ENCODE results near the gene AMZ2.

DNA sequence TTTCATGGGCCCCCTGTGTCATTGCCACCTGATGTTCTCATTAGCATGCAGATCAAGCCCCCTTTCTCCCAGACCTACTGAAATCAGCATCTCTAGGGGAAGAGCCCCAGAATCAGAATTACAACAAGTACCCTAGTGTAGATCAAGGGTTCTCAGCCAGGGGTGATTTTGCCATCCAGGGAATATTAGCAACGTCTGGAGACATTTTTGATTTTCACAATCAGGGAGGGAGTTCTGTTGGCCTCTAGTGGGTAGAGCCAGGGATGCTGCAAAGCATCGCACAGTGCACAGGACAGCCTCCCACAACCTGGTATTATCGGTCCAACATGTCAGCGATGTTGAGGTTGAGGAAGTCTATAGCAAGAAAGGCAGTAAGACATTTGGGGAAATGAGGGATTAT lies 7.3 kb downstream of the AMZ2 start:
- TF ChIP-seq POLR2A (IDR thresholded peaks at IDR 0.05): no peak
- TF ChIP-seq, protein P1, sequence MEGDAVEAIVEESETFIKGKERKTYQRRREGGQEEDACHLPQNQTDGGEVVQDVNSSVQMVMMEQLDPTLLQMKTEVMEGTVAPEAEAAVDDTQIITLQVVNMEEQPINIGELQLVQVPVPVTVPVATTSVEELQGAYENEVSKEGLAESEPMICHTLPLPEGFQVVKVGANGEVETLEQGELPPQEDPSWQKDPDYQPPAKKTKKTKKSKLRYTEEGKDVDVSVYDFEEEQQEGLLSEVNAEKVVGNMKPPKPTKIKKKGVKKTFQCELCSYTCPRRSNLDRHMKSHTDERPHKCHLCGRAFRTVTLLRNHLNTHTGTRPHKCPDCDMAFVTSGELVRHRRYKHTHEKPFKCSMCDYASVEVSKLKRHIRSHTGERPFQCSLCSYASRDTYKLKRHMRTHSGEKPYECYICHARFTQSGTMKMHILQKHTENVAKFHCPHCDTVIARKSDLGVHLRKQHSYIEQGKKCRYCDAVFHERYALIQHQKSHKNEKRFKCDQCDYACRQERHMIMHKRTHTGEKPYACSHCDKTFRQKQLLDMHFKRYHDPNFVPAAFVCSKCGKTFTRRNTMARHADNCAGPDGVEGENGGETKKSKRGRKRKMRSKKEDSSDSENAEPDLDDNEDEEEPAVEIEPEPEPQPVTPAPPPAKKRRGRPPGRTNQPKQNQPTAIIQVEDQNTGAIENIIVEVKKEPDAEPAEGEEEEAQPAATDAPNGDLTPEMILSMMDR (IDR thresholded peaks at IDR 0.05): no peak

Measured in testis (tissue), 2 donors.